H9 (cell line): ENCODE results near the gene TMPRSS2. TPM values are rescaled to one million over a fixed set of nuclear protein-coding genes. Genes with fewer than 3 reads are reported as not detected.

Experiments used
- DNase-seq: peaks from one replicate; pipeline ENCODE4 v3.0.0-alpha.2; 2017
- H2AFZ ChIP-seq: one replicate; pipeline ENCODE4 v1.6.1; 2013; ENCODE audit warnings: mild to moderate bottlenecking, low read length, control low read depth, moderate library complexity
- H2AK5ac ChIP-seq: 2 replicates; pipeline ENCODE4 v1.6.1; 2013; ENCODE audit warnings: low read length, control low read depth, mixed read lengths; ENCODE audit not compliant: insufficient read length
- H2BK120ac ChIP-seq: one replicate; pipeline ENCODE4 v1.6.1; 2013; ENCODE audit warnings: low read depth, mild to moderate bottlenecking, low read length, control low read depth, inconsistent platforms; ENCODE audit not compliant: poor library complexity, severe bottlenecking
- H2BK12ac ChIP-seq: 2 replicates; pipeline ENCODE4 v1.6.1; 2013; ENCODE audit warnings: low read length, control low read depth, mixed read lengths, low read depth; ENCODE audit not compliant: insufficient read length
- H2BK15ac ChIP-seq: 2 replicates; pipeline ENCODE4 v1.6.1; 2013; ENCODE audit warnings: low read depth, low read length, control low read depth
- H2BK20ac ChIP-seq: one replicate; pipeline ENCODE4 v1.6.1; 2013; ENCODE audit warnings: low read depth, mild to moderate bottlenecking, low read length, control low read depth, inconsistent platforms; ENCODE audit not compliant: poor library complexity, severe bottlenecking
- H2BK5ac ChIP-seq: 2 replicates; pipeline ENCODE4 v1.6.1; 2013; ENCODE audit warnings: low read length, control low read depth, mixed read lengths; ENCODE audit not compliant: insufficient read length
- H3K14ac ChIP-seq: 2 replicates; pipeline ENCODE4 v1.6.1; 2013; ENCODE audit warnings: low read length, control low read depth; ENCODE audit not compliant: insufficient read depth
- H3K18ac ChIP-seq: 2 replicates; pipeline ENCODE4 v1.6.1; 2013; ENCODE audit warnings: low read depth, mild to moderate bottlenecking, mixed read lengths, low read length, control low read depth; ENCODE audit not compliant: insufficient read length
- H3K23ac ChIP-seq: 2 replicates; pipeline ENCODE4 v1.6.1; 2013; ENCODE audit warnings: low read length, control low read depth, mixed read lengths, low read depth; ENCODE audit not compliant: insufficient read length
- H3K23me2 ChIP-seq: 2 replicates; pipeline ENCODE4 v1.6.1; 2013; ENCODE audit warnings: low read depth, mild to moderate bottlenecking, mixed read lengths, low read length, control low read depth; ENCODE audit not compliant: insufficient read length, poor library complexity, severe bottlenecking
- H3K27ac ChIP-seq: 2 replicates; pipeline ENCODE4 v1.5.1; 2013; ENCODE audit warnings: low read length, control low read depth, mixed read lengths, low read depth; ENCODE audit not compliant: insufficient read length
- H3K27me3 ChIP-seq: 2 replicates; pipeline ENCODE4 v1.6.1; 2013; ENCODE audit warnings: low read length, control low read depth, inconsistent platforms; ENCODE audit not compliant: insufficient read depth
- H3K4ac ChIP-seq: 2 replicates; pipeline ENCODE4 v1.6.1; 2013; ENCODE audit warnings: low read depth, mild to moderate bottlenecking, control low read depth, inconsistent platforms, low read length, moderate library complexity
- H3K4me1 ChIP-seq: 2 replicates; pipeline ENCODE4 v1.6.1; 2013; ENCODE audit warnings: low read length, control low read depth, inconsistent platforms; ENCODE audit not compliant: insufficient read depth
- H3K4me2 ChIP-seq: 2 replicates; pipeline ENCODE4 v1.6.1; 2013; ENCODE audit warnings: low read length, control low read depth, mixed read lengths; ENCODE audit not compliant: insufficient read length, insufficient read depth
- H3K56ac ChIP-seq: 2 replicates; pipeline ENCODE4 v1.6.1; 2013; ENCODE audit warnings: low read depth, mild to moderate bottlenecking, mixed read lengths, low read length, control low read depth; ENCODE audit not compliant: insufficient read length
- H3K79me1 ChIP-seq: 2 replicates; pipeline ENCODE4 v1.6.1; 2013; ENCODE audit warnings: low read depth, mild to moderate bottlenecking, moderate library complexity, low read length, control low read depth, inconsistent platforms; ENCODE audit not compliant: insufficient read depth, poor library complexity, severe bottlenecking
- H3K79me2 ChIP-seq: 2 replicates; pipeline ENCODE4 v1.6.1; 2013; ENCODE audit warnings: low read length, control low read depth, inconsistent platforms; ENCODE audit not compliant: insufficient read depth
- H3K9ac ChIP-seq: 2 replicates; pipeline ENCODE4 v1.6.1; 2013; ENCODE audit warnings: low read length, control low read depth, mixed read lengths; ENCODE audit not compliant: insufficient read length; ENCODE audit errors: extremely low read depth
- H3K9me3 ChIP-seq: one replicate; pipeline ENCODE4 v1.6.1; 2013; ENCODE audit warnings: low read depth, low read length, inconsistent platforms; ENCODE audit not compliant: control insufficient read depth
- H3T11ph ChIP-seq: one replicate; pipeline ENCODE4 v1.6.1; 2013; ENCODE audit warnings: mild to moderate bottlenecking, low read length, control low read depth, inconsistent platforms
- H4K20me1 ChIP-seq: one replicate; pipeline ENCODE4 v1.6.1; 2013; ENCODE audit not compliant: control insufficient read depth, insufficient read length, insufficient read depth
- H4K5ac ChIP-seq: 2 replicates; pipeline ENCODE4 v1.6.1; 2013; ENCODE audit warnings: low read depth, mild to moderate bottlenecking, mixed read lengths, low read length, control low read depth; ENCODE audit not compliant: insufficient read length
- H4K8ac ChIP-seq: replicated peaks from 2 replicates; pipeline ENCODE4 v1.6.1; 2013; ENCODE audit warnings: low read length, control low read depth, mixed read lengths, low read depth; ENCODE audit not compliant: insufficient read length
- H4K91ac ChIP-seq: 2 replicates; pipeline ENCODE4 v1.6.1; 2013; ENCODE audit warnings: low read depth, mild to moderate bottlenecking, moderate library complexity, mixed read lengths, low read length, control low read depth; ENCODE audit not compliant: insufficient read length
- H3K27ac Mint-ChIP-seq, 3 experiments: 2 replicates in 2 of 3; 3 replicates in 1 of 3; pipeline ENCODE4 v1.8.0; 2020 to 2021; ENCODE audit warnings: mixed read lengths in 3 of 3, mild to moderate bottlenecking in 1 of 3, moderate library complexity in 1 of 3
- H3K27me3 Mint-ChIP-seq: 2 replicates; pipeline ENCODE4 v1.8.0; 2021; ENCODE audit warnings: low read depth, mild to moderate bottlenecking, moderate library complexity, mixed read lengths
- H3K36me3 Mint-ChIP-seq, 3 experiments: 2 replicates in 2 of 3; 3 replicates in 1 of 3; pipeline ENCODE4 v1.8.0; 2020 to 2021; ENCODE audit warnings: low read depth in 3 of 3, mixed read lengths in 3 of 3; ENCODE audit not compliant: insufficient read depth in 1 of 3
- H3K4me1 Mint-ChIP-seq, 2 experiments: 2 replicates each; pipeline ENCODE4 v1.8.0; 2020; ENCODE audit warnings: mixed read lengths in 2 of 2
- H3K4me3 Mint-ChIP-seq, 2 experiments: 2 replicates in 1 of 2; 3 replicates in 1 of 2; pipeline ENCODE4 v1.8.0; 2020 to 2021; ENCODE audit warnings: mild to moderate bottlenecking in 2 of 2, mixed read lengths in 2 of 2, moderate library complexity in 1 of 2
- H3K9me3 Mint-ChIP-seq, 2 experiments: 2 replicates in 1 of 2; 3 replicates in 1 of 2; pipeline ENCODE4 v1.8.0; 2020; ENCODE audit warnings: mild to moderate bottlenecking in 2 of 2, mixed read lengths in 2 of 2, moderate library complexity in 1 of 2
- CTCF ChIP-seq: fragments of 200-600 bp; sonication (generic); conservative IDR thresholded peaks from 3 replicates; pipeline ENCODE4 v1.8.0; 2021; ENCODE audit warnings: antibody characterized with exemption, mild to moderate bottlenecking
- WGBS: extraction: QIAGEN DNeasy Blood & Tissue Kit; methylation state at CpG from one replicate; pipeline ENCODE4 v1.1.7; 2013; ENCODE audit warnings: missing lambda C conversion rate, low lambda C conversion rate, mixed read lengths; ENCODE audit not compliant: insufficient read length; ENCODE audit errors: extremely low coverage; 5-methylcytosine and 5-hydroxymethylcytosine counted together
- total RNA-seq: library from RNA; stranded (reverse); gene quantifications from 2 replicates; pipeline ENCODE4 v1.2.1, GENCODE V29; 2021

Gene TMPRSS2
- total RNA-seq, 1 experiment from 2014 or later: 12.1 TPM

GRCh38 chr21:41530366-41530765, 22.4 kb upstream of the TMPRSS2 start:
- no peak overlapping the region for H2BK20ac ChIP-seq
- H3K27ac Mint-ChIP-seq: no peak overlapping the region
- H3K27me3 ChIP-seq: no peaks in the 10 kb centered on the region

More at GRCh38 chr21:41530366-41530765, 22.4 kb upstream of the TMPRSS2 start:
- Histone ChIP-seq H3K4ac (no peak overlapping the region), H3K14ac (no peak overlapping the region), H3K27ac (no peak overlapping the region), H2BK5ac (no peak overlapping the region), H2BK12ac (no peak overlapping the region), H3K4me2 (no peak overlapping the region), H2AFZ (no peak overlapping the region), H3K23me2 (no peaks in the 10 kb centered on the region), H3K9me3 (no peaks in the 10 kb centered on the region), H3K23ac (no peak overlapping the region), H4K91ac (no peak overlapping the region), H4K5ac (no peak overlapping the region), H3T11ph (no peak overlapping the region), H3K18ac (no peak overlapping the region), H2BK120ac (no peak overlapping the region), H2AK5ac (no peak overlapping the region), H3K79me2 (no peaks in the 10 kb centered on the region), H4K20me1 (no peaks in the 10 kb centered on the region), H3K56ac (no peak overlapping the region), H3K9ac (no peak overlapping the region), H3K79me1 (no peaks in the 10 kb centered on the region), H2BK15ac (no peak overlapping the region), H4K8ac (no peak overlapping the region), H3K4me1 (no peaks in the 10 kb centered on the region)
- Mint-ChIP-seq H3K4me3 (no peak overlapping the region), H3K36me3 (no peaks in the 10 kb centered on the region), H3K27me3 (peaks cover 7% of the 10 kb centered on the region), H3K4me1 (peaks cover 16 to 27% of the 10 kb centered on the region in 2 experiments), H3K9me3 (no peaks in the 10 kb centered on the region)
- TF ChIP-seq CTCF: no peak
- DNase-seq: no peak
- no CpG with 5 or more reads among the region's 4 CpGs for WGBS
